HepG2 (cell line): ENCODE measurements around the gene LUZP2. TPM values are rescaled to one million over a fixed set of nuclear protein-coding genes. Genes with fewer than 3 reads are reported as not detected.

Source experiments
- ATAC-seq: fragments of 200-7000 bp; cut with Tn5 transposase; 3 replicates; pipeline ENCODE4 v1.9.1; 2020; ENCODE audit warnings: mild to moderate bottlenecking, moderate library complexity
- BruUV-seq: library from RNA; stranded (reverse); fragments of 400-500 nt; replicated peaks from 2 replicates; lab custom pipeline; 2021; lab: Mats Ljungman, UMichigan
- CTCF ChIA-PET: fragments of 300-600 bp; formaldehyde crosslinking; extraction: SDS; loops from one replicate; lab custom pipeline; 2021; ENCODE audit warnings: low total read pairs, inconsistent platforms, low intra/inter-chr PET ratio; lab: Yijun Ruan, JAX
- POLR2A ChIA-PET: fragments of 350-600 bp; sonication (Branson Sonifier 250); formaldehyde crosslinking; loops from one replicate; lab custom pipeline; 2020; ENCODE audit warnings: antibody characterized with exemption, inconsistent platforms; lab: Yijun Ruan, JAX
- DNase-seq: peaks from one replicate; pipeline ENCODE4 v3.0.0-alpha.2; 2015; ENCODE audit warnings: low spot score
- FAIRE-seq: peaks from 3 replicates; lab custom pipeline; 2011; peaks lifted over from hg19 to GRCh38; lab: Jason Lieb, UNC
- H2AFZ ChIP-seq: one replicate; pipeline ENCODE4 v1.6.1; 2011; ENCODE audit warnings: low read length, inconsistent platforms
- H3K27ac ChIP-seq: fragments of 300-600 bp; 3 replicates; pipeline ENCODE4 v1.8.0; 2011; ENCODE audit warnings: mixed run types, mild to moderate bottlenecking, mixed read lengths, low read length, inconsistent platforms; ENCODE audit not compliant: insufficient read depth; ENCODE audit errors: extremely low read length
- H3K27me3 ChIP-seq, 2 experiments: fragments of 200-600 bp in 1 of 2; 2 replicates in 1 of 2; 3 replicates in 1 of 2; pipeline versions ENCODE4 v1.6.0 to v1.8.0; 2011; ENCODE audit warnings: low read length in 2 of 2, mild to moderate bottlenecking in 2 of 2, moderate library complexity in 2 of 2, inconsistent platforms in 1 of 2; ENCODE audit not compliant: insufficient read depth in 2 of 2, control insufficient read depth in 1 of 2
- H3K36me3 ChIP-seq, 2 experiments: fragments of 200-600 bp in 1 of 2; replicated peaks in 1 of 2; 2 replicates in 1 of 2; 3 replicates in 1 of 2; pipeline versions ENCODE4 v1.5.1 to v1.8.0; 2011; ENCODE audit warnings: low read length in 2 of 2, inconsistent platforms in 1 of 2; ENCODE audit not compliant: insufficient read depth in 2 of 2, control insufficient read depth in 1 of 2
- H3K4me1 ChIP-seq: 2 replicates; pipeline ENCODE4 v1.5.1; 2012; ENCODE audit warnings: low read length, inconsistent platforms; ENCODE audit not compliant: insufficient read depth
- H3K4me2 ChIP-seq: 2 replicates; pipeline ENCODE4 v1.6.0; 2011; ENCODE audit warnings: low read depth, low read length, inconsistent platforms
- H3K4me3 ChIP-seq, 3 experiments: fragments of 200-600 bp in 1 of 3; sonication (generic), shearing (Covaris generic) in 1 of 3; replicated peaks in 1 of 3; 2 replicates each; pipeline ENCODE4 v1.5.1; 2011 to 2016; ENCODE audit warnings: low read length in 3 of 3, inconsistent platforms in 2 of 3, low read depth in 2 of 3, mild to moderate bottlenecking in 2 of 3, control low read depth in 1 of 3, mixed read lengths in 1 of 3; ENCODE audit not compliant: insufficient read depth in 1 of 3
- H3K79me2 ChIP-seq: one replicate; pipeline ENCODE4 v1.6.1; 2011; ENCODE audit warnings: low read length, inconsistent platforms; ENCODE audit not compliant: insufficient read depth
- H3K9ac ChIP-seq: 2 replicates; pipeline ENCODE4 v1.6.0; 2011; ENCODE audit warnings: mild to moderate bottlenecking, low read depth, low read length, inconsistent platforms; ENCODE audit not compliant: insufficient read depth
- H3K9me3 ChIP-seq: 2 replicates; pipeline ENCODE4 v1.5.1; 2012; ENCODE audit warnings: mild to moderate bottlenecking, low read length
- H4K20me1 ChIP-seq: 2 replicates; pipeline ENCODE4 v1.6.0; 2011; ENCODE audit warnings: inconsistent platforms, mild to moderate bottlenecking, low read length, moderate library complexity; ENCODE audit not compliant: insufficient read depth
- BCL6 ChIP-seq: IDR thresholded peaks from 2 replicates; pipeline ENCODE4 v1.6.1; 2016; ENCODE audit warnings: missing genetic modification reagents, missing compliant biosample characterization
- EEA1 ChIP-seq: sonication (generic); formaldehyde crosslinking; IDR thresholded peaks from 2 replicates; pipeline ENCODE4 v1.5.1; 2020; ENCODE audit warnings: mild to moderate bottlenecking, missing genetic modification reagents, borderline replicate concordance
- ELF1 ChIP-seq: sonication (generic); formaldehyde crosslinking; IDR thresholded peaks from 2 replicates; pipeline ENCODE4 v1.4.0; 2020; ENCODE audit warnings: missing genetic modification reagents
- HMGA1 ChIP-seq: sonication (generic); formaldehyde crosslinking; conservative IDR thresholded peaks from 2 replicates; pipeline ENCODE4 v1.4.0; 2020; ENCODE audit warnings: missing genetic modification reagents
- RFX3 ChIP-seq: IDR thresholded peaks from 2 replicates; pipeline ENCODE4 v1.6.1; 2016; ENCODE audit warnings: missing biosample characterization, missing genetic modification reagents
- SRSF9 ChIP-seq: fragments of 200-400 bp; formaldehyde crosslinking; IDR thresholded peaks from 2 replicates; pipeline ENCODE4 v1.6.1; 2018; ENCODE audit warnings: borderline replicate concordance, mild to moderate bottlenecking, low read depth, low read length; ENCODE audit not compliant: insufficient read depth, poor library complexity, severe bottlenecking
- THAP11 ChIP-seq: IDR thresholded peaks from 2 replicates; pipeline ENCODE4 v1.6.1; 2016; ENCODE audit warnings: missing biosample characterization, missing genetic modification reagents
- TSC22D2 ChIP-seq: sonication (generic); formaldehyde crosslinking; IDR thresholded peaks from 2 replicates; pipeline ENCODE4 v1.5.1; 2020; ENCODE audit warnings: missing genetic modification reagents, mild to moderate bottlenecking, borderline replicate concordance
- ZNF205 ChIP-seq: IDR thresholded peaks from 2 replicates; pipeline ENCODE4 v1.6.1; 2018; ENCODE audit warnings: missing biosample characterization, missing genetic modification reagents
- ZNF605 ChIP-seq: sonication (generic); formaldehyde crosslinking; IDR thresholded peaks from 2 replicates; pipeline ENCODE4 v1.8.0; 2022; ENCODE audit warnings: mild to moderate bottlenecking, missing genetic modification reagents
- ZNF777 ChIP-seq: sonication (generic); formaldehyde crosslinking; IDR thresholded peaks from 2 replicates; pipeline ENCODE4 v1.4.0; 2020; ENCODE audit warnings: missing genetic modification reagents
- WGBS: methylation state at CpG from one replicate; pipeline ENCODE4 v1.1.6; 2017; ENCODE audit warnings: low lambda C conversion rate; 5-methylcytosine and 5-hydroxymethylcytosine counted together
- in situ Hi-C: cut with HindIII; loops from 2 replicates; pipeline ENCODE4 v1.10.0; 2017; ENCODE audit warnings: low pct_unique_long_range_greater_than_20kb; ENCODE audit not compliant: extremely low pct_ligation_motif_present
- intact Hi-C: fragments of 100-400 bp; cut with micrococcal nuclease; formaldehyde crosslinking; loops from one replicate; pipeline ENCODE4 v1.10.0; 2022; ENCODE audit not compliant: unreplicated experiment
- polyA plus RNA-seq, 8 experiments: library from polyadenylated mRNA; depleted of rRNA in 3 of 8; stranded (reverse) in 7 of 8; unstranded in 1 of 8; fragments of >200 nt; fragmentation: Illumina TruSeq in 4 of 8; extraction: Trizol in 4 of 8; gene quantifications; 2 replicates each; pipeline versions ENCODE4 v1.2.1 to v1.2.3, GENCODE V29; 2011 to 2016; ENCODE audit warnings: low read depth in 4 of 8, missing spikeins in 1 of 8, mixed read lengths in 1 of 8; ENCODE audit not compliant: insufficient read depth in 1 of 8
- total RNA-seq, 5 experiments: library from RNA; depleted of rRNA; stranded (reverse); fragments of >200 nt; fragmentation: Illumina TruSeq; extraction: Trizol; gene quantifications; 2 replicates each; pipeline ENCODE4 v1.2.3, GENCODE V29; 2016; ENCODE audit warnings: low read depth in 1 of 5
- TF ChIP-seq, protein P1 (sequence below): IDR thresholded peaks from 2 replicates; pipeline ENCODE4 v1.6.1; 2016; ENCODE audit warnings: missing compliant biosample characterization, missing genetic modification reagents, borderline replicate concordance
- TF ChIP-seq, protein P2 (sequence below): sonication (generic); formaldehyde crosslinking; IDR thresholded peaks from 2 replicates; pipeline ENCODE4 v1.5.0; 2020; ENCODE audit warnings: missing genetic modification reagents
- TF ChIP-seq, protein P3 (sequence below): sonication (generic); formaldehyde crosslinking; IDR thresholded peaks from 2 replicates; pipeline ENCODE4 v1.5.0; 2020; ENCODE audit warnings: missing genetic modification reagents, mild to moderate bottlenecking, borderline replicate concordance
- TF ChIP-seq, protein P4 (sequence below): sonication (generic); formaldehyde crosslinking; conservative IDR thresholded peaks from 2 replicates; pipeline ENCODE4 v1.5.0; 2020; ENCODE audit warnings: missing genetic modification reagents
- TF ChIP-seq, protein P5 (sequence below): sonication (generic); formaldehyde crosslinking; IDR thresholded peaks from 2 replicates; pipeline ENCODE4 v1.4.0; 2020; ENCODE audit warnings: missing genetic modification reagents, borderline replicate concordance
- TF ChIP-seq, protein P6 (sequence below): sonication (generic); formaldehyde crosslinking; IDR thresholded peaks from 2 replicates; pipeline ENCODE4 v1.5.0; 2020; ENCODE audit warnings: mild to moderate bottlenecking, missing genetic modification reagents
- TF ChIP-seq, protein P7 (sequence below): sonication (generic); formaldehyde crosslinking; IDR thresholded peaks from 2 replicates; pipeline ENCODE4 v1.8.0; 2022; ENCODE audit warnings: mild to moderate bottlenecking, missing genetic modification reagents, moderate library complexity

Gene LUZP2
- total and polyA plus RNA-seq, 2 of the 13 experiments (the other 11 are each of a cell fraction or from before 2014, with no cell fraction given) = not detected

DNA sequence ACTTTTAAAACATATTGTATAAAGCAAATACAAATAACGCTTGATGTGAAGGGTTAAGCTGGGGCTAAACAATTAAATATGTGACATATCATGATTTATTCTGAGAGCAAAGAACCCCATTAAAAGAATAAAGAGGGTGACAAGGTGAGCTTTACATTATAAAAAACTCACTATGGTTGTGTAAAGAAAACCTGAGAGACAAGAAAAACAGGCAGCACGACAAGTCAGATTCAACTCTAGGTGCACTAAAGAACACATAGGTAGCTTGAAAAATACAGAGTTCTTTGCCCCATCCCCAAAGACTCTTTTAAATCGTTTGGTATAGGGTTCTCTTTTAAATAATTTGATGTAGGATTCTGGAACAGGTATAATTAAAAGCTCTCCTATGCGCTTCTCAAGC is 63.5 kb downstream of the LUZP2 start:
- ATAC-seq (no peak), FAIRE-seq (no peak), DNase-seq (no peak)
- 2% methylated on average over 4 of the region's 4 CpGs for WGBS
- POLR2A ChIA-PET = no interaction called here
- in situ Hi-C loops = no loop called here
- Histone ChIP-seq H4K20me1 (no peaks in the 10 kb centered on the region), H3K4me3 (no peak overlapping the region), H3K27ac (no peak overlapping the region), H3K9me3 (no peaks in the 10 kb centered on the region), H3K9ac (no peak overlapping the region), H2AFZ (no peak overlapping the region), H3K27me3 (no peaks in the 10 kb centered on the region), H3K79me2 (no peaks in the 10 kb centered on the region), H3K4me1 (no peaks in the 10 kb centered on the region), H3K4me2 (no peak overlapping the region), H3K36me3 (no peaks in the 10 kb centered on the region)
- no TSS peak for BruUV-seq
- intact Hi-C loops = no loop called here
- CTCF ChIA-PET = no interaction called here
- no peak for TF ChIP-seq ZNF605
- TF ChIP-seq BCL6 = no peak
- TF ChIP-seq, protein P1, sequence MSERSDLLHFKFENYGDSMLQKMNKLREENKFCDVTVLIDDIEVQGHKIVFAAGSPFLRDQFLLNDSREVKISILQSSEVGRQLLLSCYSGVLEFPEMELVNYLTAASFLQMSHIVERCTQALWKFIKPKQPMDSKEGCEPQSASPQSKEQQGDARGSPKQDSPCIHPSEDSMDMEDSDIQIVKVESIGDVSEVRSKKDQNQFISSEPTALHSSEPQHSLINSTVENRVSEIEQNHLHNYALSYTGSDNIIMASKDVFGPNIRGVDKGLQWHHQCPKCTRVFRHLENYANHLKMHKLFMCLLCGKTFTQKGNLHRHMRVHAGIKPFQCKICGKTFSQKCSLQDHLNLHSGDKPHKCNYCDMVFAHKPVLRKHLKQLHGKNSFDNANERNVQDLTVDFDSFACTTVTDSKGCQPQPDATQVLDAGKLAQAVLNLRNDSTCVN (CRISPR knock-in tag) = no peak
- TF ChIP-seq TSC22D2 (CRISPR knock-in tag) = no peak
- TF ChIP-seq, protein P2, sequence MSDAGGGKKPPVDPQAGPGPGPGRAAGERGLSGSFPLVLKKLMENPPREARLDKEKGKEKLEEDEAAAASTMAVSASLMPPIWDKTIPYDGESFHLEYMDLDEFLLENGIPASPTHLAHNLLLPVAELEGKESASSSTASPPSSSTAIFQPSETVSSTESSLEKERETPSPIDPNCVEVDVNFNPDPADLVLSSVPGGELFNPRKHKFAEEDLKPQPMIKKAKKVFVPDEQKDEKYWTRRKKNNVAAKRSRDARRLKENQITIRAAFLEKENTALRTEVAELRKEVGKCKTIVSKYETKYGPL (CRISPR knock-in tag) = no peak
- no peak for TF ChIP-seq ZNF777 (CRISPR knock-in tag)
- TF ChIP-seq, protein P3, sequence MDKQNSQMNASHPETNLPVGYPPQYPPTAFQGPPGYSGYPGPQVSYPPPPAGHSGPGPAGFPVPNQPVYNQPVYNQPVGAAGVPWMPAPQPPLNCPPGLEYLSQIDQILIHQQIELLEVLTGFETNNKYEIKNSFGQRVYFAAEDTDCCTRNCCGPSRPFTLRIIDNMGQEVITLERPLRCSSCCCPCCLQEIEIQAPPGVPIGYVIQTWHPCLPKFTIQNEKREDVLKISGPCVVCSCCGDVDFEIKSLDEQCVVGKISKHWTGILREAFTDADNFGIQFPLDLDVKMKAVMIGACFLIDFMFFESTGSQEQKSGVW = no peak
- no peak for TF ChIP-seq SRSF9
- no peak for TF ChIP-seq HMGA1 (CRISPR knock-in tag)
- TF ChIP-seq ZNF205 = no peak
- TF ChIP-seq EEA1 (CRISPR knock-in tag) = no peak
- TF ChIP-seq, protein P4, sequence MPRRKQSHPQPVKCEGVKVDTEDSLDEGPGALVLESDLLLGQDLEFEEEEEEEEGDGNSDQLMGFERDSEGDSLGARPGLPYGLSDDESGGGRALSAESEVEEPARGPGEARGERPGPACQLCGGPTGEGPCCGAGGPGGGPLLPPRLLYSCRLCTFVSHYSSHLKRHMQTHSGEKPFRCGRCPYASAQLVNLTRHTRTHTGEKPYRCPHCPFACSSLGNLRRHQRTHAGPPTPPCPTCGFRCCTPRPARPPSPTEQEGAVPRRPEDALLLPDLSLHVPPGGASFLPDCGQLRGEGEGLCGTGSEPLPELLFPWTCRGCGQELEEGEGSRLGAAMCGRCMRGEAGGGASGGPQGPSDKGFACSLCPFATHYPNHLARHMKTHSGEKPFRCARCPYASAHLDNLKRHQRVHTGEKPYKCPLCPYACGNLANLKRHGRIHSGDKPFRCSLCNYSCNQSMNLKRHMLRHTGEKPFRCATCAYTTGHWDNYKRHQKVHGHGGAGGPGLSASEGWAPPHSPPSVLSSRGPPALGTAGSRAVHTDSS = no peak
- TF ChIP-seq, protein P5, sequence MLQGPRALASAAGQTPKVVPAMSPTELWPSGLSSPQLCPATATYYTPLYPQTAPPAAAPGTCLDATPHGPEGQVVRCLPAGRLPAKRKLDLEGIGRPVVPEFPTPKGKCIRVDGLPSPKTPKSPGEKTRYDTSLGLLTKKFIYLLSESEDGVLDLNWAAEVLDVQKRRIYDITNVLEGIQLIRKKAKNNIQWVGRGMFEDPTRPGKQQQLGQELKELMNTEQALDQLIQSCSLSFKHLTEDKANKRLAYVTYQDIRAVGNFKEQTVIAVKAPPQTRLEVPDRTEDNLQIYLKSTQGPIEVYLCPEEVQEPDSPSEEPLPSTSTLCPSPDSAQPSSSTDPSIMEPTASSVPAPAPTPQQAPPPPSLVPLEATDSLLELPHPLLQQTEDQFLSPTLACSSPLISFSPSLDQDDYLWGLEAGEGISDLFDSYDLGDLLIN (CRISPR knock-in tag) = no peak
- TF ChIP-seq THAP11 (CRISPR knock-in tag) = no peak
- no peak for TF ChIP-seq ELF1 (CRISPR knock-in tag)
- TF ChIP-seq, protein P6, sequence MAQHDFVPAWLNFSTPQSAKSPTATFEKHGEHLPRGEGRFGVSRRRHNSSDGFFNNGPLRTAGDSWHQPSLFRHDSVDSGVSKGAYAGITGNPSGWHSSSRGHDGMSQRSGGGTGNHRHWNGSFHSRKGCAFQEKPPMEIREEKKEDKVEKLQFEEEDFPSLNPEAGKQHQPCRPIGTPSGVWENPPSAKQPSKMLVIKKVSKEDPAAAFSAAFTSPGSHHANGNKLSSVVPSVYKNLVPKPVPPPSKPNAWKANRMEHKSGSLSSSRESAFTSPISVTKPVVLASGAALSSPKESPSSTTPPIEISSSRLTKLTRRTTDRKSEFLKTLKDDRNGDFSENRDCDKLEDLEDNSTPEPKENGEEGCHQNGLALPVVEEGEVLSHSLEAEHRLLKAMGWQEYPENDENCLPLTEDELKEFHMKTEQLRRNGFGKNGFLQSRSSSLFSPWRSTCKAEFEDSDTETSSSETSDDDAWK = no peak
- TF ChIP-seq, protein P7, sequence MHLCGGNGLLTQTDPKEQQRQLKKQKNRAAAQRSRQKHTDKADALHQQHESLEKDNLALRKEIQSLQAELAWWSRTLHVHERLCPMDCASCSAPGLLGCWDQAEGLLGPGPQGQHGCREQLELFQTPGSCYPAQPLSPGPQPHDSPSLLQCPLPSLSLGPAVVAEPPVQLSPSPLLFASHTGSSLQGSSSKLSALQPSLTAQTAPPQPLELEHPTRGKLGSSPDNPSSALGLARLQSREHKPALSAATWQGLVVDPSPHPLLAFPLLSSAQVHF (CRISPR knock-in tag) = no peak
- no peak for TF ChIP-seq RFX3 (CRISPR knock-in tag)
